Medulla oblongata (tissue), 1 donor: ENCODE results near the gene MRGPRE.

Experiments
- DNase-seq: peaks from one replicate; pipeline ENCODE4 v3.0.0-alpha.2; 2015; ENCODE audit errors: extremely low spot score

The MRGPRE gene

DNA sequence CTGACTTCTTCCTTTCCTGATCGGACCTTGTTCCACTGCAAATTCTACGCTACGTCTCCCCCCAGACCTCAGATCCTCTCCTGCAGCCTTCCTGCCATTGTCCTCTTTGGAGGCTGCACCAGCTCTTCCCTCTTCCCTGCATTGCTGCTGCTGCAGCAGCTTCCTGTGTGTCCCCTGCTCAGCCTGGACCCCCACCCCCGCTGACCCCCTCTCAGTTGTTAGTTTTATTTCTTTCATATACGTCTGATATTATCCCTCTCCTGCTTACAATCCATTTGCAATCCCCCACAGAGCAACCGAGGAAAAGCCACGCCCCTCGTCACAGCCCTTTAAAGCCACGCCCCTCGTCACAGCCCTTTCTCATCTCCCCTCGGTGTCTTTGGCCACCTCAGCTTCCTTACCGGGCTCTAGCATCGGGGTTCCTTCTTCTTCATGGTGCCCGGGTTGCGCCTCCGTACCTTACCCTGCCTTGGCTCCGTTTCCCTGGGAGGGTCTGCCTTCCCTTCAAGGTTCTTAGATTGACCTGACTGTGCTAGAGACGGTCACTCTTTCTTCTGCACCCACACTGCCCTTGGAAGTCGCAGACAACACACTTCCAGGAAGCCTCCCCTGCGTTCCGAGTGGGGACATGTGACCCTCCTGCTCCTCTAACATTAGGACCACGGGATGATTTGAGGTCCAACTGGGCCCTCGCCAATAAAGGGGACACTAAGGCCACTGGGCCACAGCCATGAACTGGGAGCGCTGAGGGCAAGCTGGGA lies 18.4 kb downstream of the MRGPRE start:
- no peak for DNase-seq

DNA sequence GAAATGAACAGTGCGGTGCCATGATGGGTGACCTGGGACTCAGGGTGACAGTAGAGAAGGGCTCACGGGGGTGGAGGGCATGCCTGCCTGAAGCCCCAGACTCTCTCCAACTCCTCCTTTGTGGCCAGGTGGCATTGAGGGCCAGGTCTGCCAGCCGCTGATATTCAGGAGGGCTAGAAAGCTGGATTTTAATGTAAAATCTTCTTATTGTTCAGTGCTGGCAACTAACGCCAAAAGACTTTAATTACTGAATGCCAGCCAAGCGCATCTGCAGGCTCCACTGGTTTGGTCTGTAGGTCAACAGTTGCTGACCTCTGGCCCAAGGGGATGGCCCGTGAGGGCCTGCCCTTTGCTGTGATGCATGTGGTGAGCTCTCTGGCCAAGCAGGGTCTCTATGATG lies 23.9 kb downstream of the MRGPRE start:
- DNase-seq, result no peak

DNA sequence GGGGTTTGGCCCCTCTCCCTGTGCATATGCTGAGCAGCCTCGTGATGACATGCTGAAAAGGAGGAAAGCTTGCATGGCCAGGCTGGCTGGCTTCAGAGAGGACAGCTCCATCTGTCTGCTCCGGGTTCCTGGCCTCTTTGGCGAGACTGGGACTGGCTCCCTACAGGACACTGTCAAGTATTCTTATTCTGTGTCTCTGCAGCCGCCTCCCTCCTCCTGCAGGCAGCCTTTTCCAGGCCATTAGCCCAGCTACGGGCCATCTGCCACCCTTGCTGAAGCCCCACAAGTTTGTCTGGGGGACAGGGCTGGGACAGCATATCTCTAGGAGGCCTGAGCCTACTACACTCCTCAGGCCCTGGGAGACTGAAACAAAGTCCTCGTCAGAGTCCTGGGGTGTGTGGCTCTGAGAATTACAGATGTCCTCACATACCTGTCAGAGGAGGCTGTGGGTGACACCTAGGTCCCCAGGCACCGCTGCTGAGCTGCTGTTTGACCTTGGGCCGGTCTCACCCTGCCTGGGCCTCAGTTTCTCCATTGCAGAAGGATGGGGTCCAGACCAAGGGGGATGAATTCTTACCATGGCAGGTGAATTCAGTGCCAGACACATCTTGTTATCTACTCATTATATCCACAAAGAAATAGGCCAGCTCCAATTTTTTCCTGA lies 24.6 kb downstream of the MRGPRE start:
- no peak for DNase-seq

DNA sequence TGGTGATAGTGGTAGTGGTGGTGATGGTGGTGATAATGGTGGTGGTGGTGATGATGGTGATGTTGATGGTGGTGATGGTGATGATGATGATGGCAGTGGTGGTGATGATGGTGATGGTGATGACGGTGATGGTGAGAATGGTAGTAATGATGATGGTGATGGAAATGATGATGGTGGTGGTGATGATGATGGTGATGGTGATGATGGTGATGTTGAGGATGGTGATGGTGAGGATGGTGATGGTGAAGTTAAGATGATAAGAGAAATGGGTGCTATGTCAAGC lies 25.4 kb downstream of the MRGPRE start:
- no peak for DNase-seq

DNA sequence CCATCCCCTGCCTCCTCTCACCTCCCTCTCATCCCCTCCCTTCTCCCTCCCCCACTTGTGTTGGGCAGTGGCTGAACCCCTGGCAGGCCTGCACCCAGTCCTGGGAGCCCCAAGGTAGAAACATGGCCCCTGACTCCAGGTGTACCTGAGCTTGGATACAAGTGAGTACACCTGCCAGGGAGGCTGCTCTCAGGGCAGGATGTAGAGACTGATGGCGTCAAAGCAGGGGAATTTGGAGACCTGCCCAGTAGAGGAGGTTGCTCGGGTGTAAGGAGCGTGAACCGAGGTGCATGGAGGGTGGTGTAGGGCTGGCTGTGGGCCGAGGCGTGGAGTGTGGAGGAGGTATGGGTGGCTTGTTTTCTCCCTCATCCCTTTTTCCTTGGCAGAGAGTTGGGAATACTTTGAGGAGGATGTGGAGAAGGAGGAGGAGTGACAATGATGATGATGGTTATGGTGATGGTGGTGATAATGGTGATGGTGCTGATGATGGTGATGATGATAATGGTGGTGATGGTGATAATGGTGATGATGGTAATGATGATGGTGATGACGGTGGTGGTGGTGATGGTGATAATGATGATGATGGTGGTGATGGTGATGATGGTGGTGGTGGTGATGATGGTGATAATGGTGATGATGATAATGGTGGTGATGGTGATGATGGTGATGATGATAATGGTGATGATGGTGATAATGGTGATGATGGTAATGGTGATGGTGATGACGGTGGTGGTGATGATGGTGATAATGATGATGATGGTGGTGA lies 25.9 kb downstream of the MRGPRE start:
- DNase-seq, result no peak

DNA sequence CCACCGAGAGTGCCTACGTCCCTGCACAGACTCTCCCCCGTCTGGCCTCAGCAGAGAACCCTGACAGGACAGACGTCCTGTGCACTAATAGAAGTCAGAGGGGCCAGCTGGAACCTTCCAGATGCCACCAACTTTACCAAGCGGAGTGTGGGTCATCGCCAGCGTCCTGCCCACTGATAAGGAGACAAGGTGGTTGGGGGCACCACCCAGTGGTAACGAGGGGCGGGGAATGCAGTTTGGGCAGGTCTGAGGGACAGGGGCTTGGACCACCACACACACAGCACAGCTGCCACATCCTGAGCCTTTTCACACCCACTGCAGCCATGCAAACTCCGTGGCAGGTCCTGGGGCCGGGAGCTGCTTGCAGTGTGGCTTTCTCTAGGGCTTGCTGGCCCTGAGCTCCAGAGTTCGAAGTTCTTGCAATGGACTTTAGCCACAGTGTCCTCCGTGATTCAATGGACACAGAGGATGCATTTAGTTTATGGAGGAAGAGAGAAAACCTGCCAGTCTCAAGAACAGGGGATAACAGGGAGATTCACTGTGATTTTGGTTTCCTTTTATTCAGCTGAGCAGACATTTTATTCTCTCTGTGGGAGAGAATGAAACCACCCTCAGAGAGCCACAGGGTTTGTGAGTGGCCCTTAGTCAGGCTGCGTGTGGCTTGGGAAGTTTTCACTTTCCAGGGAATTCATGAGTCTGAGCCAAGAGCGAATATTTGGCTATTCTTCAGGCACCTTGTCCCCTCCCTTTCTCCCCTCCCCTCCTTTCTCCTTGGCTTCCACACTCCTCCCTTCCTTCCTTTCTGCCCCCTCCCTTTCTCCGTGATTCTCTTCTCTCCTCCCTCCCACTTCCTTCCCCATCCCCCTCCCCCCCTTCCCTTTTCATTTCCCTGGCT lies 26.7 kb downstream of the MRGPRE start:
- no peak for DNase-seq

DNA sequence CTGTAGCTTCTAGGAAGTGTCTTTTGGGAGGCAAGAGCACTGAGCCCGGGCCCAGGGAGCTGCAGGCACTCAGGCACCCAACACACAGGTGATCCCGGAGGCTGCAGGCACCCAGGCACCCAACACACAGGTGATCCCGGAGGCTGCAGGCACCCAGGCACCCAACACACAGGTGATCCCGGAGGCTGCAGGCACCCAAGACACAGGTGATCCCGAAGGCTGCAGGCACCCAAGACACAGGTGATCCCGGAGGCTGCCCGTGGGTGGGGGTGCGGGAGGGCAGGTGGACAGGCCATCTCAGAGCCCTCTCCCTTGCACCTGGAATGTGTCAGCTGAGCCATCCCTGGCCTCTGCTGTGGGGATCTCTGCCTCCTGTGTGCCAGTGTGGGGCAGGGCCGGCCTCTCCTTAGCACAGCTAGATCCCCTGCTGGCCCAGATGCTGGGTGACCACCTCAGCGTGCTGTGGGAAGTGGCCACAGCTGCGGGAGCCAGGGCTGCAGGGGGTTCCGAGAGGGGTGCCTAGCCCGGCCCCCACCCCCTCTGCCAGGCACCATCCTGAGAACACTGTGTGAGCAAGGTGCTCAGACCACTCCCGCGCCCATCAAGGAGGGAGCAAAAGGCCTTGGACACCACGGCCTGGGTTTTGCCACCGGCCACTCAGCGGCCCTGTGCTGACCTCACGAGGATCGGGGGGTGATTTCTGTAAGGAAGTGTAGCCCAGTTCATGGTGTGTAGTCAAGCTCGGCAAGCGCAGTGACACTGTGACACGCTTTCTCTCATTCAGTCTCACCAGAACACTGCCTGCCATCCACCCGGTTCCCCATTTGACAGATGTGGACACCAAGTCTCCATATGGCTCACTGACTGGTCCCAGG lies 27.8 kb downstream of the MRGPRE start:
- no peak for DNase-seq

DNA sequence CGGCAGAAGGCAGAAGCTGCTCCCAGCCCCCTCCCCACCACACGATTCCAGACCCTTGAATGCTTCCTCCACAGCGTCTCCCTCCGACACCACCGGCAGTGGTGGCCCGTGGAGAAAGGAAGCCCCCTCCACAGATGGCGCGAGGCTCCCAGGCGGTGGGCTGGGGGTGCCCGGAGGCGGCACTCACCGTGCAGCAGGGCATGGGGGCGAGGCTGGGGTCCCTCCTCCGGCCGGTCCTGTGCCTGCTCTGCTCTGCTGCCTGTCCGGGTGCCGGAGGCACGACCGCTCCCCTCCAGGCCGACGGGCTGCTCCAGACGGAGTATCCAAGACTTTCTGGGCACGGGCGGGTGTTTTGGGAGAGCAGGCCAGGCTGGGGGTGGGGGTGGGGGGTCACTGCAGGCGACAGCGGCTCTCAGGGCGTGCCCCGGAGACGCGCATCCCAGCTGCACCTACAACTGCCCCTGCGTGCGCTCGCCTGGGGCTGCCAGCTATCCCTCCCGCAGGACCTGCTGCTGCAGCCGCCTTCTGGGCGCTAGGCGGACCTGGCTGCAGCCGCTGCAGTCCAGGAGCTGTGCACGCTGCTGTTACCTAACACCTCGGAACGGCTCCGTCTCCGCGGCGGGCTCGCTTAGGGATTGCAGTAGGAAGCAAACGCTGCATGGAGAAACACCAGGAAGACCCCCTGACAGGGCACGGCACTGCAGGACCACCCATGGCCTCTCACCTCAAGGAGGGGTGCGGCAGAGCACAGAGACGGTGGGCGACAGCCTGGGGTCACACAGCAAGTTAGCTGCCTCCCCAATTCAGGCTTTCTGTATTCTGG lies 28.8 kb downstream of the MRGPRE start:
- DNase-seq, result no peak

DNA sequence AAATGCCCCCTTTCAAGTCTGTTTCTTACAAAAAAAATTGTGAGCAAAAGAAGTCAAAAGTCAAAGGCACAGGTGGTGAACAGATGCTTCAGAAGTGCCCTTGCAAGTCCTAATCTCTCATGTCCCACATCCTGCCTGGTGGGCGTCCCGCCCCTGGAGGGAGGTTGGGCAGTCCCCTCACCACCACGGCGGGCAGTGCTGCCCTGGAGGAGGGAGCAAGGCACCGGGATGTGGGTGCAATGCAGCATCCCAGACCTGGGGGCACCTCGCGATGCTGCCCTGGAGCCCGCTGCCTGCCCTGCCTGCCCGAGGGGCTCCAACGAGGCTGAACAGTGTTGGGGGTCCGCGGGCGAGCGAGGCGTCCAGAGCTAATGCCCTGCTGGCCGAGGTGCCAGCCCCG lies 29.5 kb downstream of the MRGPRE start:
- no peak for DNase-seq

DNA sequence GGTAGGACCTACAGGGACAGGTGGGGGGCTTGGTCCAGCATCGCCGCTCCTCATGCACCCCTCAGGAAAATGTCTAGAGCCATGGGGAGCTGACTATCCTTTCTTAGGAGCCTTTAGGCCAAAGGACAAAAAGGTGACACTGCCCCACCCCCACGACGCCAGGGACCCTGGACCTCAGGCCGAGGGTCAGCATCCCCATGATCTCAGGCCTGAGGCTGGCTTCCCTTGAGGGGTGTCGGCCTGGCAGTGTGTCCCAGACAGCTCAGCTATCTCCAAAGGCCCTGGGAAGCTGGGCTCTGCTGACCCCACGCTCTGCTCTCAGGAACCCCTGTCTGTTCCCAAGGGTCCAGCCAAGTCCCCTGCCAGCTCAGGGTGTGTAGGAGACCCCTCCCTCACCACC lies 29.9 kb downstream of the MRGPRE start:
- no peak for DNase-seq

DNA sequence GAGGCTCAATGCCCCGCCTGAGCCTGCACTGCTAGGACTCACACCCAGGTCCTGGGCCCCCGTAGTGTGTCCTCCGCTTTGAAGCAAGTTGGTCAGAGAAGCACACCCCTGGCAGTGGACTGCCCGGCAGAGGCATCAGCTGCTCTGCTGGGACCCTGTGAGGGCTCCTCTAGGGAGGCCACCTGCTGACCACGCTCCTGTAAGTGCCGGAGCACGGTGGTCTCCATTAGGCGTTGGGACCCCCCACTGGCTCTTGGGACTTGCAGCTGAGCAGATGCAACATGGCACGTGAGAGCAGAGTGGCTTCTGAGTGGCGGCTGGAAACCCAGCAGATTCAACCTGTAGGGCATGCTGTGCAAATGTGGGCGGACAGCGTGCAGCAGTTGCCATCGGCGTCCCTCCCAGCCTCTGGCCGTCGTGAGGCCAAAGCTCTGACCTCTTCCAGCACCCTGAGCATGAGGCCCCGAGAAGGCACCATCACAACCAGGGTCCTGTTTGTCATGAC lies 30.5 kb downstream of the MRGPRE start:
- DNase-seq, result no peak

DNA sequence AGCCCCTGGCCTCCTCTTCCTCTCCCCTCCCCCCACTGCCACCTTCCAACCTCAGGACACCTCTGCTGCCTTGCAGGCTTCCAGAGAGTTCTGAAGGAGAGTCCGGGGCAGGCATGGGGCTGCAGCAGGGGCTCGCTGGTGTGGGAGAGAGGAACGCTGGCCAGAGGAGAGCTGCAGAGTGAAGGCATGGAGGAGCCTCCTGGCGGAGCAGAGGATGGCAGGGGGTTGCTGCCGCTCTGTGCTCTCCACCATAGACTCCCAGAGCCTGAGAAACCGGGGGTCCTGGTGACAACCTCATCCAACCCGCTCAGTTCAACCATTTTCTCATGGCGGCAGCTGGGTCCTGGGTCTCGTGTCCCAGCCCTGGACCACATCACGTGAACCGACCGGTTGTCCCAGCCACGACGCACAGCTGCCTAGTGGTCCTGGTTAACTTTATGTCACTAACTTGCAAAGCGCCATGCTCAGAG lies 31.1 kb downstream of the MRGPRE start:
- DNase-seq, result no peak

DNA sequence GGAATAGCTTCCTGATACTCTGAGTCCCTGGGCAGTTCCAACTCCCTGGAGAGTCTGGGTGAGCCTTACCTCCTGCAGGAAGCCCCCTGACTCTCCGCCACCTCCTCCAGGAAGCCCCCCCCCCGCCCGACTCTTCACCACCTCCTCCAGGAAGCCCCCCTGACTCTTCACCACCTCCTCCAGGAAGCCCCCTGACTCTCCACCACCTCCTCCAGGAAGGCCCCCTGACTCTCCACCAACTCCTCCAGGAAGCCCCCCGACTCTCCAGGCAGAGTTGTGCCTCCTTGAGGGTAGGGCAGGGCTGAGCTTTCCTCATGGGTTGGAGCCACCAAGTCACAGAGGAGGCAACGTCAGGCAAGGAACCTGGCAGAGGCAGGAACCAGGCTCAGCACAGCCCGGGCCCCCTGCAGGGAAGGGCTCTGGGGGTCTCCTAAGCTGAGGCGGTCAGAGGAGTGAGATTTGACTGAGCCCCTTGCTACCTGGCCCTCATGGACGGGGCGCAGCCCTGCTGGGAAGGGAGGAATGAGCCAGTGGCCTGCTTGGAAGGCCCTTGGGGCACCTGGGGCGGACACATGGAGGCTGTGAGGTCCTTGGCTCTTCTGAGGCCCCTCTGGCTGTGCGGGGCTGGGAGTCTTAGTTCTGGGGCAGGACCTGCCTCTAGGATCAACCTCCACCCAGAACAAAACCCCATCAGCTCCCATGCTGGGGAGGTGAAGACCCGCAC lies 31.7 kb downstream of the MRGPRE start:
- no peak for DNase-seq

DNA sequence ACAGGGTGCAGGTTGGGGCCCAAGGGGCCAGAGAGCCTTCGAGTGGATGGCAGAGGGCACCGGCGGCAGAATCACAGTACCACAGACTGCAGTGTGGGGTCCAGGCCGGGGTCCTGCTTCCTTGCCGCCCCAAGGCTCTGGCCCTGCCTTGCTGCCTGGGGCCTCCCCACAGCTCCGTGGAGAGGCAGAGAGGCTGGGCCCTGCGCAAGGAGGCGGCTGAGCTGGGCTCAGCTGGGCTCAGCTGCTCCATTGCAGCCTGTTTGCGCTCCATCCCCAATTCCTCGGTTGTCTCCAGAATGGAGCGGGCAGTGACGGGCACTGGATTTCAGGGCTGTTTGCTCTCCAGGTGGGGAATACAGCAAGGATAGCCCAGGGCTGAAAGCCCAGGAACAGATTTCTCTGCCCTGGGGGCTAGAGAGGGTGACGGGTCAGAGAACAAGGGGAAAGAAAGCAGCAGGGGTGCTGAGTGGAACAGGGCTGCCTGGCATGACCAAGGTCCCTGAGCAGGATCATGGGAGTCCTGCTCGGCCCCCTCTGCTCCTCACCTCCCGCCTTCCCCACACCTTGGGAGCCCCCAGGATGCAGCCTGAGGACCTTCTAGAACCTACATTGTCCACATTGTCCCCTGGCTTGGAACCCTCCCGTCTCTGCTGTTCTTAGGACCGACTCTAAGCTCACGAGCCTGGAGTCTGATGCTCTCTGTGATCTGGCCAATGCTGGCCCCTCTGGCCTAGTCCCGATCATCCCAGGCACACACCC lies 32.5 kb downstream of the MRGPRE start:
- DNase-seq, result no peak

DNA sequence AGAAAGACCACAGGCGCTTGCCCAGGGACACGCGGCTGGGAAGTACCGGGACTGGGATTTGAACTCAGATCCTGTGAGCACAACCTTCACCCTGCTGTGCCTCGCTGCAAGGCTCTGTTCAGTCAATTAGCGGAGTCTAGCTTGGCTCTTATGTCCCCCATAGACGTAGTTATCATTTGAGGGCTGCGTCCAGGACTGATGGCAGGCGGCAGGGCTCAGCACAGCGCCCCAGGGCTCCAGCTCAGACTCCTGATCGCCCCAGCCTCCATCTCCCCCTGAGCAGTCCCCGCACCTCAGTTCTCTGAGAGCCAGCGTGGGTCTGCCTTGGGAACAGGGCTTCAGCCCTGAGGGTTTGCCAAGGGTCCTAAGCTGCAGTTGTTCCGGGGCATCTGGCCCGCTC lies 33.4 kb downstream of the MRGPRE start:
- DNase-seq, result no peak

DNA sequence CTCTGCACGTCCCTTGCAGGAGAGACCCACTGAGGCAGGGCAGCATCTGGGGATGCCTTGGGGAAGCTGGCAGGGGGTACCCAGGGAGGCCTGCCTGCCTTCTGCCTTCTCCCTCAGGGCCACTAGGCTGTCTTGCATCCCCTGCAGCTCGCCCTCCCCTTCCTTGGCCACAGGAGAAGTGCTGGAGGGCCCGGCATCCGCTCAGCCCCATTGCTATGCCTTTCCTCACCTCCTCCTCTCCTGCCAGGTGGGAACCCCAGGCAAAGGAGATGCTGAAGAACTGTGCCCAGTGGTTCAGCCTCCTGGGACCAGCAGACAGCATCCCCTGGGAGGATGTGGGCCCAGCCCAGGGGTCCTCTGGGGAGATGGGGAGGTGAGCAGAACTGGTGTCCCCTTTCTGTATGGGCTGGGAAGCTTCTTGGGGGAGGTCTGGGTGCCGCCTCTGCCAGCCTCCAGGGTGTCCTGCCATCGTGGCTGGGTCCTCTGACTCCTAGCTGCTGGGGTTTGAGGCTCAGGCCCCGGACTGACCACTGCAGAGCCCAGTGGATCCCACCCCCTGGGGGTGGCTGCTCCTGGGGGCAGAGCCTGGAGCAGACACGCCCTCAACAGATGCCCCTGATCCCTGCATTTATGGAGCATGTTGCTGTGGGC lies 34.2 kb downstream of the MRGPRE start:
- DNase-seq, result no peak

DNA sequence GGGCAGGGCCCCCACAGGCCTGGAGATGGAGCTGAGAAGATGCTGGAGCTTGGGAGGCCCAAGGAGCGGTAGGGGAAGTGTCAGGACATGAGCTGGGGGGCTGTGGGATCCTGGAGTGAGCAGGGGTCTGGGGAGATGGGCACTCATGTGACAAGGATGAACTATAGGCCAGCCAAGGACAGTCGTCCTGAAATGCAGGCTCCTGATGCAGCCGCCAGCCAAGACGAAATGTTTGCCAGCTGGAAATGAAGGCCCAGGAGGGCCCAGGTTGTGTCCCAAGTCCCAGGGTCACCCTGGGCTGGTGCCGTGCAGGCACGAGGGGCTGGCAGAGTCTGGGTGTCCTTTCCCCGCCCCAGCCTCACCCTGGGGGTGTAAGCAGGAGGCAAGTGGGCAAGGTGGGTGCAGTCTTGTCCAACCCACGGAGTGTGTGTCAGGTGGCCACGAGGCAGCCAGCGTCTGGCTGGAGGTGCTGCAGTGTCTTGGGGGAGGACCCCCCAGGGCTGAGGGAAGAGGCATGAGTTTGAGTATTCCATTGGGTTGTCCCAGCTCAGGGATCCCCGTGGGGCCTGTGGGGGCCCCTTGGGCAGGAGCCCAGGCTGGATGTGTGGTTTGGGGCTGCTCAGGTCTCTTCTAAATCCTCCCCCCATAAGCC lies 35.0 kb downstream of the MRGPRE start:
- DNase-seq, result no peak
